Vagina (tissue), 2 donors: Measurements from ENCODE around the gene ZBTB8OS.

Experiments used
- CTCF ChIP-seq, 3 experiments: fragments of 450-650 bp in 2 of 3; fragments of 200-600 bp in 1 of 3; sonication (generic) in 1 of 3; IDR thresholded peaks; one replicate each; pipeline ENCODE4 v1.5.1; 2017 to 2019; ENCODE audit warnings: antibody characterized with exemption in 3 of 3, mild to moderate bottlenecking in 2 of 3, moderate library complexity in 2 of 3
- POLR2A ChIP-seq, 2 donors: fragments of 450-650 bp; IDR thresholded peaks; one replicate each; pipeline ENCODE4 v1.6.1; 2017; ENCODE audit warnings: antibody characterized with exemption in 2 of 2, mild to moderate bottlenecking in 2 of 2, moderate library complexity in 2 of 2
- POLR2AphosphoS5 ChIP-seq, 2 donors: sonication (generic); formaldehyde crosslinking; IDR thresholded peaks; one replicate each; pipeline ENCODE4 v1.9.0; 2017; ENCODE audit warnings: antibody characterized with exemption in 2 of 2, mild to moderate bottlenecking in 2 of 2, low read depth in 1 of 2; ENCODE audit not compliant: insufficient read depth in 1 of 2

- no peak for TF ChIP-seq POLR2A (IDR thresholded peaks at IDR 0.05)
- no peak for TF ChIP-seq CTCF (IDR thresholded peaks at IDR 0.05)
- no peak for TF ChIP-seq POLR2AphosphoS5 (IDR thresholded peaks at IDR 0.05; ENCODE audit: insufficient read depth in 1 of 2, low read depth in 1 of 2)
Observed at GRCh38 chr1:32676945-32677344, 26.6 kb upstream of the ZBTB8OS start.
